ENCODE data around the gene DNAJC21. TPM values are rescaled to one million over a fixed set of nuclear protein-coding genes. Genes with fewer than 3 reads are reported as not detected.

Gene DNAJC21
- 10 to 100 TPM; 71.4 to 89.4 (median 73.1) TPM for polyA plus RNA-seq (ENCODE audit: insufficient read length in 3 of 3)
- long read RNA-seq, donor 1, full-length matches to known transcripts = 2 of 30 reads
- long read RNA-seq, donor 1, partial matches to known transcripts = 28 of 30 reads
- long read RNA-seq, donor 1, other reads (novel, unspliced or antisense) = 0 of 30 reads
- long read RNA-seq, donor 2, full-length matches to known transcripts = 6 of 20 reads
- long read RNA-seq, donor 2, partial matches to known transcripts = 14 of 20 reads
- long read RNA-seq, donor 2, other reads (novel, unspliced or antisense) = 0 of 20 reads
- long read RNA-seq, donor 3, full-length matches to known transcripts = 11 of 41 reads
- long read RNA-seq, donor 3, partial matches to known transcripts = 30 of 41 reads
- long read RNA-seq, donor 3, other reads (novel, unspliced or antisense) = 0 of 41 reads
- long read RNA-seq, donor 4, full-length matches to known transcripts = 9 of 33 reads
- long read RNA-seq, donor 4, partial matches to known transcripts = 24 of 33 reads
- long read RNA-seq, donor 4, other reads (novel, unspliced or antisense) = 0 of 33 reads
- long read RNA-seq, donor 5 = 0 reads
- long read RNA-seq, donor 6, full-length matches to known transcripts = 7 of 20 reads
- long read RNA-seq, donor 6, partial matches to known transcripts = 13 of 20 reads
- long read RNA-seq, donor 6, other reads (novel, unspliced or antisense) = 0 of 20 reads
- long read RNA-seq, donor 7, full-length matches to known transcripts = 4 of 53 reads
- long read RNA-seq, donor 7, partial matches to known transcripts = 49 of 53 reads
- long read RNA-seq, donor 7, other reads (novel, unspliced or antisense) = 0 of 53 reads
- long read RNA-seq, donor 8 = 0 reads
- long read RNA-seq, donor 9, full-length matches to known transcripts = 7 of 13 reads
- long read RNA-seq, donor 9, partial matches to known transcripts = 6 of 13 reads
- long read RNA-seq, donor 9, other reads (novel, unspliced or antisense) = 0 of 13 reads
- long read RNA-seq, donor 10, full-length matches to known transcripts = 10 of 55 reads
- long read RNA-seq, donor 10, partial matches to known transcripts = 45 of 55 reads
- long read RNA-seq, donor 10, other reads (novel, unspliced or antisense) = 0 of 55 reads
- long read RNA-seq, donor 11, full-length matches to known transcripts = 6 of 6 reads
- long read RNA-seq, donor 11, partial matches to known transcripts = 0 of 6 reads
- long read RNA-seq, donor 11, other reads (novel, unspliced or antisense) = 0 of 6 reads
- long read RNA-seq, donor 12, full-length matches to known transcripts = 6 of 6 reads
- long read RNA-seq, donor 12, partial matches to known transcripts = 0 of 6 reads
- long read RNA-seq, donor 12, other reads (novel, unspliced or antisense) = 0 of 6 reads
- long read RNA-seq, donor 13 = 0 reads
- long read RNA-seq, donor 14, full-length matches to known transcripts = 6 of 18 reads
- long read RNA-seq, donor 14, partial matches to known transcripts = 12 of 18 reads
- long read RNA-seq, donor 14, other reads (novel, unspliced or antisense) = 0 of 18 reads
- long read RNA-seq, donor 15, full-length matches to known transcripts = 7 of 7 reads
- long read RNA-seq, donor 15, partial matches to known transcripts = 0 of 7 reads
- long read RNA-seq, donor 15, other reads (novel, unspliced or antisense) = 0 of 7 reads
- long read RNA-seq, donor 16, full-length matches to known transcripts = 13 of 92 reads
- long read RNA-seq, donor 16, partial matches to known transcripts = 79 of 92 reads
- long read RNA-seq, donor 16, other reads (novel, unspliced or antisense) = 0 of 92 reads

DNA sequence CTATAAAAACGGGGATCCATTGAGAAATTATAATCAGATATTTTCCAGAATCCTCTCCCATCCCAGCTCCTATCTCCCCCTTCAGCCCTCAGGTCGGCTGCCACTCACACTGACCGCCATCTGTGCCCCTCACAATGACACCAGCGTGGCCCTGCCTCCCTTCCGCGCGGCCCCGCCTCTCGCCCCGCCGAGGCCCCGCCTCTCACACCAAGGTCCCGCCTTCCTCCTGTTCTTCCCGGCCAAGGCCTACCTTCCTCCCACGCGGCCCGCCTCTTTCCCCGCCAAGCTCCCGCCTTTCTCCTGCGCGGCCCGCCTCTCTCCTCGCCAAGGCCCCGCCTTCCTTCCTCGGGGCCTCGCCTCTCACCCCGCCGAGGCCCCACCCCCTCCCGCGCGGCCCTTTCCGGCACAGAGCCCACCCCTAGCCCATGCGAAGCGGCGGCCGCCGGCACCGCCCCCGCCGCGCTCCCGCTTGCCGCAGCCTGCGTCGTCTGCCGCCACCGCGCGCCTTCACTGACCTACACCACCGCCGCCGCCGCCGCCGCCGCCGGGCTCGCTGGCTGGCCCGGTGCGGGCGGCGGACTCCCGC lies at the start of gene DNAJC21:
Gene DNAJC21 (plus strand): TSS at position 426 of the 586 bp plus-strand sequence. CDS start 261 bp downstream, outside the sequence.
- DNase-seq (ENCODE audit: extremely low read depth in 1 of 11, low read depth in 9 of 11, low spot score in 4 of 11) = peak in 10 of 11 donors; percentile 89 to 97 (median 95)

DNA sequence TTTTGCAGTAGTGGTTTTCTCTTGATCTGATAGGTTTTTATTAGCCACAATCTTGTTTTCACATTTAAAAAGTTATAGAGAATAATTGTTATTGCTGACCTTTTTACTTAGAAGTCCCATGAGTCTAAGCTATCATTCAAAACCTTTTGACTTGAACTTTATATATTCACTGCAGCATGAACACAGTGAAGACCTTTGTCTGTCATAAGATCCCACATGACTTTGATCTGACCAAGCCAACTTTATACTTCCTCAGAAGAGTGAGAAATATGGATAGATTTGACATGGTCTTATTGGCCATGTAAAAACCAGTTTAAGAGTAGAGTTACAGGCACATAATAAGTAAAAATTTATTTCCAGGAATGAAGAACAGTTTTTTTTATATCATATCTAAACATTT lies 48.1 kb upstream of the DNAJC21 start:
- no peak for DNase-seq (ENCODE audit: extremely low read depth in 1 of 11, low read depth in 9 of 11, low spot score in 4 of 11)

DNA sequence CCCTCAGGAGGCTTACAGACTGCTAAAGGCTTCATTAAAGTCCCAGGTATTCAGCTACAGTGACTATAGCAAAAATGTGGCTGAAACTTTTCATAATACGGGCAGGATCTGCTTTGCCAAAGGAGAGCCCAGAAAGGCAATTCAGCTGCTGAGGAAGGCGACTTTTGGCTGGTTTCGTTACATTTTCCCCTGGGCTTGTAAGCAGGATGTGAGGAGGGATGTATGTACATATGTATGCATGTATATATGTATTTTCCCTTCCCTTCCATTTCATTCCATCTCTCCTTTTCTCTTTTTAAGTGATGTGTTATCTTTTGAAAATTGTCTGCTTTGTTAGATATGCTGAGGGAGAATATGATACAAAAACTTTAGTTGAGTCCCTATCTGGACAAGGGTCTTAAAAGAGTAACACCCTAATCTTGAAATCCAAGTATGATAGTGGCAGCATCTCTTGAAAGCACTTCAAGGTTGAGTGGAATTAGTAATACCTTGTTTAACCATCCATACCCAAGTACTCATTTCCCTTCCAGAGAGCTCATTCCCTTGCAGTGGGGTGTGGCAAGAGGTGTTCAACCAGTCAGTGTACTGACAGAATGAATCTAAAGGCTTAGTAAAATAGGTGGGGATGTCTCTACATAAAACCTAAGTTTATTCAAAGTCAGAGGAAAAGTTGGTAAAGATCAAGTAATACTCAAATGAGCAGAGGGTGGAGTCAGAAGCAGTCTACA lies 42.8 kb upstream of the DNAJC21 start:
- no peak for DNase-seq (ENCODE audit: extremely low read depth in 1 of 11, low read depth in 9 of 11, low spot score in 4 of 11)

DNA sequence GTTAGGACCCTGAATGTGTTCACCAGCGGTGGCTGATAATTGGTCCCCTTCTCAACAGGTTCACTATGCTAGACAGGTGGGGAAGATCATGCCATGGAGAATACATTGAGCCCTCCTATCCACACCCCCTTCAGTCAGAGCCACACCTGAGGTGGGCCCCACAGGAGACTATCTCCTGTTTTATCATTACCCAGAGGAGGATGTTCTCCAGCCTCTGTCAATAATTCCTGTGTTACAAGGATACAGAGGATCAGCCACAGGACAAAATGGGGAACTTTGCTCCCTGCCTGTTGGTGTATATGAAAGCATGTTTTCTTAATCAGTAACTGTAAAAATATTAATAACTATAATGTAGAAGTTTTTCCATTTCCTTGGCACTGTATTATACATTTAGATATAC lies 40.0 kb upstream of the DNAJC21 start:
- DNase-seq (ENCODE audit: extremely low read depth in 1 of 11, low read depth in 9 of 11, low spot score in 4 of 11) = peak in 1 of 11 donors; percentile 5

DNA sequence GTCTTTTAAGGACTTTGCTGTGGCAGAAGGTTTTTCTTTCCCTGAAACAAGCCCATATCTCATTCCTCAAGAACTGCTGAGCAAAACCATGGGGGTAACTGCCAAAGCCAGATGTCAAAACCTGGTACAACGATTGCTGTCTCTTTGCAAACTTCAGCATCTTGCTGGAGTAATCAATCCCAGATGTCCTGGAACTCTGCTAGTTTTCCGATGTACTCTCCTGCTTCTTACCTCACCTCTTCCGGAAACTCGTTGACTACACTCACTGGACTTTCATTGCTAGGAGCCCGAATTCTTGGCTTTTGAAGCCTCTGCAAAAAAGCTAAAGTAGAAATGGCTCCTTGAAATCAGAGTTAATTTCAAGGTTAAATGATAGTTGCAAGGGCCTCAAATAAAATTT lies 37.4 kb upstream of the DNAJC21 start:
- no peak for DNase-seq (ENCODE audit: extremely low read depth in 1 of 11, low read depth in 9 of 11, low spot score in 4 of 11)

DNA sequence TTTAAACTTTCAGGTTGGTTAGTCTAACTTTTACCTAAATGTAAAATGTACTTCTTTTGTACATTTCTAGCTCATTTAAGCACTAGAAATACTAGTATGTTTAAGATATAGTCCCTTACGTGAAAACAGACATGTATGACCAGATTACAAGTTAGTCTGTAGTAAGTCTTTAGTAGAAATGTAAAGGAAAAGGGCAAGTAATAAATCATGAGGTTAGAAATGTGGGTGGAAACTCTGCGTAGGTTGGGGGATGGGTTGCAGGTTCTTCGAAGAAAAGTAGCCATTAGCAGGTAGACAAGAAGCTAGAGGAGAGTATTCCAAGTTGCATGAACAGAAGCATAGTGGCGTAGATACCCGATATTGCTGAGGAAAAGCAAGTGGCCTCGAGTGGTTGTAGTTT lies 36.9 kb upstream of the DNAJC21 start:
- no peak for DNase-seq (ENCODE audit: extremely low read depth in 1 of 11, low read depth in 9 of 11, low spot score in 4 of 11)

DNA sequence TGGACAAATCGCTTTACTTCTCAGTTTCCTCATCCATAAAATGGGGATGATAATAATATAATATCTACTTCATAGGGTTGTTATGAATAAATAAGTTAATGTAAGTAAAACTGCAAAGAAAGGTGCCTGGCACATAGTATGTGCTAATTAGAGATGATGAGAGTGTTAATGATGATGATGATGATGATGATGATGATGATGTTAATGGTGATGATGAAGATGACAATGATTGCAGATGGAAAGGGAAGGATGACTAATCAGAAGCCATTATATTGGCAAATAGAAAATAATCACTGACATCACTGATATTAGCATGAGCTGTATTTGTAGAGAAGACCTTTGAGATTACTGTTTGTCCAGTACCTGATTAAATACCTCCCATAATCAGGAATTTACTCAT lies 34.6 kb upstream of the DNAJC21 start:
- no peak for DNase-seq (ENCODE audit: extremely low read depth in 1 of 11, low read depth in 9 of 11, low spot score in 4 of 11)

DNA sequence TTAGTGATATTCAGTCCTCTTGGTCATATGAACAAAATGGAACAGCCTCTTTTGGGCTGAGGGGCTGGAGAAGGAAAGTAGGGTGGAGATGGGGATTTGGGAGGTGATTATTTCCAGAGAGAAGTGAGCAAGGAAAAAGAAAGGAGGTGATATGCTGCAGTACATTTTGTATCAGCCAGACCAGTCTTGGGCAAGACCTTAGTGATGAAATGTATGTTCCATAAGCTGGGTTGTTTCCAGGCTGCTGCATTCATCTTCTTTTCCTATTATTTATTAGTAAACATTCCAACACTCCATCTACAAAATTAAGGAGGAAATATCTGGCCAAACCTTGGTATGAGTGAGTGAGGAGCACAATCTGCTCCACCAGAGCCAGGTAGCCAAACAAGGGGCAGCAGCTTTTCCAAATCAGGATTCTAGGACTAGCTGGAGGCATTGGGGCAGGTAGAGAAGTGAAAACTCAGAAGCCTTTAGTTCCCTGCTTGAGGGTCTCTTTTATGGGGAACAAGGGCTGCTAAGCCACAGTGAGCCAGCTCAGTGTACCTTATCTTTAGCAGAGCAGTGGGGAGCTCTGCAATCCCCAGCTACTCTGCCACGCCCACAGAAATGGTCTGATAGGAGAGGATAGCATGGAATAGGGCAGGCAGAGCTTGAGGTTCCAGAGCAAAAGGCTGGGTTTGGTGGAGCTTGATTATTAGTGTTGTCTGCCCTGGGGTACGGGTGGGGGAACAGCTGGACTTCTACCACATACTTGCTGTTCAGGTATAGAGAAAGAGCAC lies 33.5 kb upstream of the DNAJC21 start:
- DNase-seq (ENCODE audit: extremely low read depth in 1 of 11, low read depth in 9 of 11, low spot score in 4 of 11) = no peak

DNA sequence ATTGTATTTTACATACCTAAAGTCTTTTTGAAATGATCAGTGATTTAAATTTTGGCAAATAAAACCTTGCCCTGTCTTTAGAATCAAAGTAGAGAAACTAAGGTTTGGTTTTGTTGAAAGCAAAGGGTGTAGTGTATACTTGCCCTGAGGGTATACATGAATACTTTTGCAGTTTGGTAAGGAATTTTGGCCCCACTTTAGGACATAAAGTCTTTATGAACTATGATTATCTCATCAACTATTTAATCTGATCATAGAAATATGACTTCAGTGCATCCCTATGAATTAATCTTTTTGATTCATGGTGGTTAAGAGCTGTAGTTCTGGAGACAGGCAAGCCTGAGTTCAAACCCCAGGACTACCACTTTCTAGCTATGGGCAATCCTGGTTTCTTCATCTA lies 31.7 kb upstream of the DNAJC21 start:
- no peak for DNase-seq (ENCODE audit: extremely low read depth in 1 of 11, low read depth in 9 of 11, low spot score in 4 of 11)

DNA sequence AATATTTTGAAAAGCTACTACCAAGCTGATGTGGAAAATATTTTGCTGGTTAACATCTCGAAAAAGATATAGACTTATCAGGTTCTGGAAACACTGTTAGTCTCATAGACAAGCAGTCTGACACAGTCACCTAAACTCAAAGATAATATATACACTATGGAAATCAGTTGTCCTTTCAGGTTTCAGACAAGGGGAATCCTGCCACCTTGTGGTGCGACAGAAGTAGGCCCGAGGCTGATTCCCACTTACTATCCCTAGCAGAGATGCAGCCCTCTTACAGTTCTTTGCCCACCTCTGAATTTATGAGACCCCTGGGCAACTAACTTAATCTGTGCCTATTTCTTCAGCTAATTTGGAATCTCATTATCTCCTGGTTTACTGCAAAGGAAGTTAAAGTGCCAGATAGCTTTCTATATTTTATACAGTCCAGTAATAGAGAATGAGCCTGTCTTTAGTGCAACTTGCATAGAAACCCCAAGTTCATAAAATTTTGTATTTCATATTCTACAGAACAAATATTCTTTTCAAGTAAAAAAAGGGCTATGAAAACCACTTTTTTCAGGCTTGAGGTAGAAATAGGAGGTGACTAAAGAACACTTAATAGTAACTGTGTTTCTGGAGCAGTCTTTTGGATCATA lies 31.0 kb upstream of the DNAJC21 start:
- DNase-seq (ENCODE audit: extremely low read depth in 1 of 11, low read depth in 9 of 11, low spot score in 4 of 11) = peak; percentile 44 to 78 (median 65)

DNA sequence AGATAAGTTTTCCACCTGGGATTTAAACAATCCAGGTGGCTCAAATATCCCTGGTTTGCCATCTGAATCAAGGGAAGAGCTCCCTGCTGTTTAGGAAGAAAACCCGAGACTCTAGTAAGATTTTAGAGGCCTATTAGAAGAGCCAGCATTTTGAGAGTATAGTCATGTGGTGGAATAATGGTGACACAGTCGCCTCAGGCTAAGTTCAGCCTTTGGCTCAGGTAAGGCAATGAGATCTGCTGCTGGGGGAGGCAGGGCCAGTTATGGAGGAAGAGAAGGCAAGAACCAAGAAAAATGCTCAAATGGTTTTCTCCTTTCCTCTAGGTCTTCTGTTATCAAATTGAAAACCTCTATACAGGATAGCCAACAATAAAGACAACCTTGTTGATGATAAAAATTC lies 30.3 kb upstream of the DNAJC21 start:
- no peak for DNase-seq (ENCODE audit: extremely low read depth in 1 of 11, low read depth in 9 of 11, low spot score in 4 of 11)

DNA sequence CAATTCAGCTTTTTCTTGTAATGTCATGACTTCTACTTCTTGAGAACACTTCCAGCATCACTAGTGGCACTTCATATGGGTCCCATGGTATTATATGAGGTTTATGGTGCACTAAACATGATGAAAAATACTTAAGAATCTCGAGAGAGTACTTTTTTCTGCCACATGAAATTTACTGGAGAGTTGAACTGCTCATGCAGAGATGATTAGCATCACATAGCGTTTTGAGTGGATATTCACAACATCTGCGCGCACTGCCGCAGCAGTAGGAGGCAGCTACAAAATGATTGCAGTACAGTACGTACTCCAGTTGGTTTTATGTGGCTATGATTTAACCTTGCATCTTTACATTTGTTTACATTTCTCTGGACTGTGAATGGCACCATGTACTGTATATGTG lies 28.7 kb upstream of the DNAJC21 start:
- no peak for DNase-seq (ENCODE audit: extremely low read depth in 1 of 11, low read depth in 9 of 11, low spot score in 4 of 11)

DNA sequence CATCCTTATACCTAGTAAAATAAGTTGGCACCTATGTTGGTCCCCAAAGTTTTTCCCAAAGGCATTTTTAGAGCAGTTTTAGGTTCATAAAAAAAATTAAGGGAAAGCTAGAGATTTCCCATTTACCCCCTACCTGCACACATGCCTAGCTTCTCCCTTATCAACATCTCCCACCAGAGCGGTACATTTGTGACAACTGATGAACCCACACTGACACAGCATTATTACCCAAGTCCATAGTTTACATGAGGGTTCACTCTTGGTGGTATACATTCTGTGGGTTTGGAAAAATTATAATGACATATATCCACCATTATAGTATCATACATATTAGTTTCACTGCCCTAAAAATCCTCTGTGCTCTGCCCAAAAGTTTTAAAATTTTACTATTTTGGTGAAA lies 26.1 kb upstream of the DNAJC21 start:
- DNase-seq (ENCODE audit: extremely low read depth in 1 of 11, low read depth in 9 of 11, low spot score in 4 of 11) = no peak

DNA sequence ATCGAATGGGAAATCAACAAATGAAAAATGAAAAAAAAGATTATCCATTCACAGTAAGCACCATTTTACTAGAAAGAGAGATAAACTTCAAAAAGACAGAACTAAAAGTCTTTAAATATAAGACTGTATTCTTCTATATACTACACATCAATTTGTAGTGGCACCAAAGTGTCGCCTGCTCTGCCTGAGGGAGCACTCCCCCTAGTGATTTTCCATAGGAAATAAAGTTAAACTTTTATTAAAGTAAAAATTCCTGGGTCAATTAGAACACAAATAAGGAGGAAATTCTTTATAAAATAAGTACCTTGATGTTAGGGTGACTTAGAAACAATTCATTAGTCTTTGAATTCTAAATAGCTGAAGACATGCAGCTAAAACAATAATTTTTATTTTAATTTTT lies 23.8 kb upstream of the DNAJC21 start:
- no peak for DNase-seq (ENCODE audit: extremely low read depth in 1 of 11, low read depth in 9 of 11, low spot score in 4 of 11)

DNA sequence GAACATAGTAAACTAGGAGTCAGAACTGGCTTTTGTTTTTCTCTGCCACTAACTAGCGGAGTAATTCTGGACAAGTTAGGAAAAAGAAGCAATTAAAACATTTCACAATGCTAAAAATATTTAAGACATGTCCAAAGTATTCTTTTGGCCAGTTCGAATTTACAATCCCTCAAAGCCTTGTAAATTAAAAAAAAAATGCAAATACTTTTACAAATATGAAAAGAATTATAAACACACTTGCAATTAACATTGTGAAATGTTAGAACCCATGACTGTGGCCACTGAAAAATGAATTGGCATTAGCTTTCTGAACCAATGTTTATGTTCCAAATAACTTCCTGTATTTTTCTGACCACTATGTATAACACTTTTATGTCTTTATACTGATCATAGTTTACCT lies 16.3 kb upstream of the DNAJC21 start:
- no peak for DNase-seq (ENCODE audit: extremely low read depth in 1 of 11, low read depth in 9 of 11, low spot score in 4 of 11)

DNA sequence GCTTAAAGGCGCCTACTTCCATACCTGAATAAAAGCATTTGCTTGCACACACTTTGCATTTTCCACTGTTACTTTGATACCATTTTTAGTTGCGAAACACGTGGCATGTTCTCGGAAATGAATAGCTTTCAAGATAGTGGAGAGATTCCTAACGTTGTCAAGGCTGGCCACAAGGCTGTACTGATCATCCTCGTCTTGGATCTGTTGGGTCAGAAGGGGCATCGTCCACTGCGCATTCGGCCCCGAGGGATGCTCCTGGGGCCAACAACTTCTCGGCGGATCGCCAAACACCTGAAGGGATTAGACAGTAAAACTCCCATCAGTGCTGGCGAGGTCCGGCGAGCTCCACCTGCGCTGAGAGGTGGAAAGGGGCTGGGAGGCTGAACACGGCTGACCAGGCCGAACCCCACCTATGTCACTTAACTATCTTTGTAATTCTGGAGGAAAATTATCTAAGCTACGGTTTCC lies 14.7 kb upstream of the DNAJC21 start:
- peak in 1 of 11 donors; percentile 3 for DNase-seq (ENCODE audit: extremely low read depth in 1 of 11, low read depth in 9 of 11, low spot score in 4 of 11)
